HepG2 (cell line): Measurements from ENCODE around the gene GAN. TPM values are rescaled to one million over a fixed set of nuclear protein-coding genes. Genes with fewer than 3 reads are reported as not detected.

Experiments
- GATAD1 ChIP-seq: IDR thresholded peaks from 2 replicates; pipeline ENCODE4 v1.6.1; 2016; ENCODE audit warnings: missing genetic modification reagents, missing compliant biosample characterization
- ZFP90 ChIP-seq: sonication (generic); formaldehyde crosslinking; IDR thresholded peaks from 2 replicates; pipeline ENCODE4 v1.8.0; 2022; ENCODE audit warnings: missing genetic modification reagents, mild to moderate bottlenecking, inconsistent platforms, borderline replicate concordance
- ZFY ChIP-seq: sonication (generic); formaldehyde crosslinking; IDR thresholded peaks from 2 replicates; pipeline ENCODE4 v1.4.0; 2020; ENCODE audit warnings: missing genetic modification reagents
- ZNF282 ChIP-seq: fragments of 450-650 bp; IDR thresholded peaks from 2 replicates; pipeline ENCODE4 v1.6.1; 2018; ENCODE audit not compliant: partially characterized antibody
- ZNF460 ChIP-seq: sonication (generic); formaldehyde crosslinking; IDR thresholded peaks from 2 replicates; pipeline ENCODE4 v1.5.1; 2020; ENCODE audit warnings: missing genetic modification reagents, mild to moderate bottlenecking, borderline replicate concordance
- polyA plus RNA-seq, 8 experiments: library from polyadenylated mRNA; depleted of rRNA in 3 of 8; stranded (reverse) in 7 of 8; unstranded in 1 of 8; fragments of >200 nt; fragmentation: Illumina TruSeq in 4 of 8; extraction: Trizol in 4 of 8; gene quantifications; 2 replicates each; pipeline versions ENCODE4 v1.2.1 to v1.2.3, GENCODE V29; 2011 to 2016; ENCODE audit warnings: low read depth in 4 of 8, missing spikeins in 1 of 8, mixed read lengths in 1 of 8; ENCODE audit not compliant: insufficient read depth in 1 of 8
- total RNA-seq, 5 experiments: library from RNA; depleted of rRNA; stranded (reverse); fragments of >200 nt; fragmentation: Illumina TruSeq; extraction: Trizol; gene quantifications; 2 replicates each; pipeline ENCODE4 v1.2.3, GENCODE V29; 2016; ENCODE audit warnings: low read depth in 1 of 5
- TF ChIP-seq, protein P1 (sequence below): IDR thresholded peaks from 2 replicates; pipeline ENCODE4 v1.6.1; 2016; ENCODE audit warnings: missing genetic modification reagents, missing compliant biosample characterization
- TF ChIP-seq, protein P2 (sequence below): sonication (generic); formaldehyde crosslinking; IDR thresholded peaks from 2 replicates; pipeline ENCODE4 v1.4.0; 2020; ENCODE audit warnings: missing genetic modification reagents, borderline replicate concordance
- TF ChIP-seq, protein P3 (sequence below): sonication (generic); formaldehyde crosslinking; IDR thresholded peaks from 2 replicates; pipeline ENCODE4 v1.5.0; 2020; ENCODE audit warnings: missing genetic modification reagents
- TF ChIP-seq, protein P4 (sequence below): IDR thresholded peaks from 2 replicates; pipeline ENCODE4 v1.6.1; 2016; ENCODE audit warnings: low read depth, control low read depth
- TF ChIP-seq, protein P5 (sequence below): sonication (generic); formaldehyde crosslinking; IDR thresholded peaks from 2 replicates; pipeline ENCODE4 v1.5.0; 2020; ENCODE audit warnings: missing genetic modification reagents
- TF ChIP-seq, protein P6 (sequence below): sonication (generic); formaldehyde crosslinking; IDR thresholded peaks from 2 replicates; pipeline ENCODE4 v1.4.0; 2020; ENCODE audit warnings: missing genetic modification reagents, mild to moderate bottlenecking, borderline replicate concordance
- TF ChIP-seq, protein P7 (sequence below): sonication (generic); formaldehyde crosslinking; IDR thresholded peaks from 2 replicates; pipeline ENCODE4 v1.9.0; 2021; ENCODE audit warnings: missing genetic modification reagents, borderline replicate concordance

The GAN gene
- total and polyA plus RNA-seq, 2 of the 13 experiments (the other 11 are each of a cell fraction or from before 2014, with no cell fraction given), result 4.3 to 11.0 TPM

DNA sequence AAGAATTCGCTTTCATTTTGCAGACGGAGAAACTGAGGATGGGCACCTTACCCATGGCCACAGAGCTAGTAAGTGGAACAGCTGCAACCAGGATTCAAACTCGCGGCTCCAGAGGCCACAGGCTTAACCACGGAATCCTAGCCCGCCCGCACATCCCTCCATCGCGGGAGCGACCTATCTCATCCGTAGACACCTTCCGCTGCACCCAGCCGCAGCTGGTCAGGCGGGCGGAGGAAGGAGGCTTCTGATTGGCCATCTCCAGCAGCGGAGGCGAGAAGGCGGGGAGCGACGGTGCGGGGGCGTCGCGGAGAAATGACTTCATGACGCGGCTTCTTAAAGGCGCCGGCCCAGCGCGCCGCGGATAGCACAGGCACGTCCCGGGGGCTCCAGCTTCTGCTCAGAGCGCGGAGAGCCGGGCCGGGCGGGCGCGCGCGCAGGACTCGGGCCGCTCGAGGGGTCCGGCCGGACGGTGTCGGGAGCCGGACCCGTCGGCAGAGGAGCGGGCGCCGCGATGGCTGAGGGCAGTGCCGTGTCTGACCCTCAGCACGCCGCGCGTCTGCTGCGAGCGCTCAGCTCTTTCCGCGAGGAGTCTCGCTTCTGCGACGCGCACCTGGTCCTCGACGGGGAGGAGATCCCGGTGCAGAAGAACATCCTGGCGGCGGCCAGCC lies at the start of gene GAN (continued):
- TF ChIP-seq, protein P1, sequence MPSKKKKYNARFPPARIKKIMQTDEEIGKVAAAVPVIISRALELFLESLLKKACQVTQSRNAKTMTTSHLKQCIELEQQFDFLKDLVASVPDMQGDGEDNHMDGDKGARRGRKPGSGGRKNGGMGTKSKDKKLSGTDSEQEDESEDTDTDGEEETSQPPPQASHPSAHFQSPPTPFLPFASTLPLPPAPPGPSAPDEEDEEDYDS, result peak; percentile 98
- TF ChIP-seq, protein P2, sequence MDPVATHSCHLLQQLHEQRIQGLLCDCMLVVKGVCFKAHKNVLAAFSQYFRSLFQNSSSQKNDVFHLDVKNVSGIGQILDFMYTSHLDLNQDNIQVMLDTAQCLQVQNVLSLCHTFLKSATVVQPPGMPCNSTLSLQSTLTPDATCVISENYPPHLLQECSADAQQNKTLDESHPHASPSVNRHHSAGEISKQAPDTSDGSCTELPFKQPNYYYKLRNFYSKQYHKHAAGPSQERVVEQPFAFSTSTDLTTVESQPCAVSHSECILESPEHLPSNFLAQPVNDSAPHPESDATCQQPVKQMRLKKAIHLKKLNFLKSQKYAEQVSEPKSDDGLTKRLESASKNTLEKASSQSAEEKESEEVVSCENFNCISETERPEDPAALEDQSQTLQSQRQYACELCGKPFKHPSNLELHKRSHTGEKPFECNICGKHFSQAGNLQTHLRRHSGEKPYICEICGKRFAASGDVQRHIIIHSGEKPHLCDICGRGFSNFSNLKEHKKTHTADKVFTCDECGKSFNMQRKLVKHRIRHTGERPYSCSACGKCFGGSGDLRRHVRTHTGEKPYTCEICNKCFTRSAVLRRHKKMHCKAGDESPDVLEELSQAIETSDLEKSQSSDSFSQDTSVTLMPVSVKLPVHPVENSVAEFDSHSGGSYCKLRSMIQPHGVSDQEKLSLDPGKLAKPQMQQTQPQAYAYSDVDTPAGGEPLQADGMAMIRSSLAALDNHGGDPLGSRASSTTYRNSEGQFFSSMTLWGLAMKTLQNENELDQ (CRISPR knock-in tag), result no peak
- TF ChIP-seq ZFP90 (CRISPR knock-in tag) (no peak; the same call in 1 of the 2 replicates), ZFY (CRISPR knock-in tag) (peak; percentile 72; the same call in 1 of the 2 replicates), GATAD1 (CRISPR knock-in tag) (peak; percentile 97), ZNF460 (no peak), ZNF282 (no peak)
- TF ChIP-seq, protein P3, sequence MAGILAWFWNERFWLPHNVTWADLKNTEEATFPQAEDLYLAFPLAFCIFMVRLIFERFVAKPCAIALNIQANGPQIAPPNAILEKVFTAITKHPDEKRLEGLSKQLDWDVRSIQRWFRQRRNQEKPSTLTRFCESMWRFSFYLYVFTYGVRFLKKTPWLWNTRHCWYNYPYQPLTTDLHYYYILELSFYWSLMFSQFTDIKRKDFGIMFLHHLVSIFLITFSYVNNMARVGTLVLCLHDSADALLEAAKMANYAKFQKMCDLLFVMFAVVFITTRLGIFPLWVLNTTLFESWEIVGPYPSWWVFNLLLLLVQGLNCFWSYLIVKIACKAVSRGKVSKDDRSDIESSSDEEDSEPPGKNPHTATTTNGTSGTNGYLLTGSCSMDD (CRISPR knock-in tag), result no peak
- TF ChIP-seq, protein P4, sequence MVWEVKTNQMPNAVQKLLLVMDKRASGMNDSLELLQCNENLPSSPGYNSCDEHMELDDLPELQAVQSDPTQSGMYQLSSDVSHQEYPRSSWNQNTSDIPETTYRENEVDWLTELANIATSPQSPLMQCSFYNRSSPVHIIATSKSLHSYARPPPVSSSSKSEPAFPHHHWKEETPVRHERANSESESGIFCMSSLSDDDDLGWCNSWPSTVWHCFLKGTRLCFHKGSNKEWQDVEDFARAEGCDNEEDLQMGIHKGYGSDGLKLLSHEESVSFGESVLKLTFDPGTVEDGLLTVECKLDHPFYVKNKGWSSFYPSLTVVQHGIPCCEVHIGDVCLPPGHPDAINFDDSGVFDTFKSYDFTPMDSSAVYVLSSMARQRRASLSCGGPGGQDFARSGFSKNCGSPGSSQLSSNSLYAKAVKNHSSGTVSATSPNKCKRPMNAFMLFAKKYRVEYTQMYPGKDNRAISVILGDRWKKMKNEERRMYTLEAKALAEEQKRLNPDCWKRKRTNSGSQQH (CRISPR knock-in tag), result peak; percentile 77
- TF ChIP-seq, protein P5, sequence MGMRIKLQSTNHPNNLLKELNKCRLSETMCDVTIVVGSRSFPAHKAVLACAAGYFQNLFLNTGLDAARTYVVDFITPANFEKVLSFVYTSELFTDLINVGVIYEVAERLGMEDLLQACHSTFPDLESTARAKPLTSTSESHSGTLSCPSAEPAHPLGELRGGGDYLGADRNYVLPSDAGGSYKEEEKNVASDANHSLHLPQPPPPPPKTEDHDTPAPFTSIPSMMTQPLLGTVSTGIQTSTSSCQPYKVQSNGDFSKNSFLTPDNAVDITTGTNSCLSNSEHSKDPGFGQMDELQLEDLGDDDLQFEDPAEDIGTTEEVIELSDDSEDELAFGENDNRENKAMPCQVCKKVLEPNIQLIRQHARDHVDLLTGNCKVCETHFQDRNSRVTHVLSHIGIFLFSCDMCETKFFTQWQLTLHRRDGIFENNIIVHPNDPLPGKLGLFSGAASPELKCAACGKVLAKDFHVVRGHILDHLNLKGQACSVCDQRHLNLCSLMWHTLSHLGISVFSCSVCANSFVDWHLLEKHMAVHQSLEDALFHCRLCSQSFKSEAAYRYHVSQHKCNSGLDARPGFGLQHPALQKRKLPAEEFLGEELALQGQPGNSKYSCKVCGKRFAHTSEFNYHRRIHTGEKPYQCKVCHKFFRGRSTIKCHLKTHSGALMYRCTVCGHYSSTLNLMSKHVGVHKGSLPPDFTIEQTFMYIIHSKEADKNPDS (CRISPR knock-in tag), result no peak
- TF ChIP-seq, protein P6, sequence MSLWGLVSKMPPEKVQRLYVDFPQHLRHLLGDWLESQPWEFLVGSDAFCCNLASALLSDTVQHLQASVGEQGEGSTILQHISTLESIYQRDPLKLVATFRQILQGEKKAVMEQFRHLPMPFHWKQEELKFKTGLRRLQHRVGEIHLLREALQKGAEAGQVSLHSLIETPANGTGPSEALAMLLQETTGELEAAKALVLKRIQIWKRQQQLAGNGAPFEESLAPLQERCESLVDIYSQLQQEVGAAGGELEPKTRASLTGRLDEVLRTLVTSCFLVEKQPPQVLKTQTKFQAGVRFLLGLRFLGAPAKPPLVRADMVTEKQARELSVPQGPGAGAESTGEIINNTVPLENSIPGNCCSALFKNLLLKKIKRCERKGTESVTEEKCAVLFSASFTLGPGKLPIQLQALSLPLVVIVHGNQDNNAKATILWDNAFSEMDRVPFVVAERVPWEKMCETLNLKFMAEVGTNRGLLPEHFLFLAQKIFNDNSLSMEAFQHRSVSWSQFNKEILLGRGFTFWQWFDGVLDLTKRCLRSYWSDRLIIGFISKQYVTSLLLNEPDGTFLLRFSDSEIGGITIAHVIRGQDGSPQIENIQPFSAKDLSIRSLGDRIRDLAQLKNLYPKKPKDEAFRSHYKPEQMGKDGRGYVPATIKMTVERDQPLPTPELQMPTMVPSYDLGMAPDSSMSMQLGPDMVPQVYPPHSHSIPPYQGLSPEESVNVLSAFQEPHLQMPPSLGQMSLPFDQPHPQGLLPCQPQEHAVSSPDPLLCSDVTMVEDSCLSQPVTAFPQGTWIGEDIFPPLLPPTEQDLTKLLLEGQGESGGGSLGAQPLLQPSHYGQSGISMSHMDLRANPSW (CRISPR knock-in tag), result no peak
- TF ChIP-seq, protein P7, sequence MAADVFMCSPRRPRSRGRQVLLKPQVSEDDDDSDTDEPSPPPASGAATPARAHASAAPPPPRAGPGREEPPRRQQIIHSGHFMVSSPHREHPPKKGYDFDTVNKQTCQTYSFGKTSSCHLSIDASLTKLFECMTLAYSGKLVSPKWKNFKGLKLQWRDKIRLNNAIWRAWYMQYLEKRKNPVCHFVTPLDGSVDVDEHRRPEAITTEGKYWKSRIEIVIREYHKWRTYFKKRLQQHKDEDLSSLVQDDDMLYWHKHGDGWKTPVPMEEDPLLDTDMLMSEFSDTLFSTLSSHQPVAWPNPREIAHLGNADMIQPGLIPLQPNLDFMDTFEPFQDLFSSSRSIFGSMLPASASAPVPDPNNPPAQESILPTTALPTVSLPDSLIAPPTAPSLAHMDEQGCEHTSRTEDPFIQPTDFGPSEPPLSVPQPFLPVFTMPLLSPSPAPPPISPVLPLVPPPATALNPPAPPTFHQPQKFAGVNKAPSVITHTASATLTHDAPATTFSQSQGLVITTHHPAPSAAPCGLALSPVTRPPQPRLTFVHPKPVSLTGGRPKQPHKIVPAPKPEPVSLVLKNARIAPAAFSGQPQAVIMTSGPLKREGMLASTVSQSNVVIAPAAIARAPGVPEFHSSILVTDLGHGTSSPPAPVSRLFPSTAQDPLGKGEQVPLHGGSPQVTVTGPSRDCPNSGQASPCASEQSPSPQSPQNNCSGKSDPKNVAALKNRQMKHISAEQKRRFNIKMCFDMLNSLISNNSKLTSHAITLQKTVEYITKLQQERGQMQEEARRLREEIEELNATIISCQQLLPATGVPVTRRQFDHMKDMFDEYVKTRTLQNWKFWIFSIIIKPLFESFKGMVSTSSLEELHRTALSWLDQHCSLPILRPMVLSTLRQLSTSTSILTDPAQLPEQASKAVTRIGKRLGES (CRISPR knock-in tag), result no peak
